ENCODE measurements around the gene GALNT15. TPM values are rescaled to one million over a fixed set of nuclear protein-coding genes. Genes with fewer than 3 reads are reported as not detected.

Gene GALNT15
- total and polyA plus RNA-seq, 2 experiments from 2014 or later, result 0.18 to 0.97 TPM

GRCh38 chr3:16255726-16256125 is 81.2 kb downstream of the GALNT15 start:
- Histone ChIP-seq H3K9me3 (ENCODE audit: low read depth) (no peaks in the 10 kb centered on the region), H3K36me3 (peaks cover 12% of the 10 kb centered on the region), H3K27me3 (no peaks in the 10 kb centered on the region), H3K4me3 (no peak overlapping the region), H3K27ac (no peak overlapping the region), H3K4me1 (ENCODE audit: low read depth) (no peaks in the 10 kb centered on the region)
- no peak for DNase-seq (ENCODE audit: low read depth in 1 of 2, low spot score in 1 of 2)
- TF ChIP-seq CTCF (IDR thresholded peaks at IDR 0.05; ENCODE audit: low read depth, low read length), result no peak

- Histone ChIP-seq H3K27me3 (no peaks in the 10 kb centered on the region), H3K4me1 (ENCODE audit: low read depth) (no peaks in the 10 kb centered on the region), H3K27ac (no peak overlapping the region), H3K36me3 (peaks cover 14% of the 10 kb centered on the region), H3K9me3 (ENCODE audit: low read depth) (no peaks in the 10 kb centered on the region), H3K4me3 (no peak overlapping the region)
- no peak for TF ChIP-seq CTCF (IDR thresholded peaks at IDR 0.05; ENCODE audit: low read depth, low read length)
- no peak for DNase-seq (ENCODE audit: low read depth in 1 of 2, low spot score in 1 of 2)
Measured at GRCh38 chr3:16257309-16257708, 82.8 kb downstream of the GALNT15 start.

- Histone ChIP-seq H3K27me3 (no peaks in the 10 kb centered on the region), H3K36me3 (peaks cover 14% of the 10 kb centered on the region), H3K27ac (no peak overlapping the region), H3K9me3 (ENCODE audit: low read depth) (no peaks in the 10 kb centered on the region), H3K4me1 (ENCODE audit: low read depth) (no peaks in the 10 kb centered on the region), H3K4me3 (no peak overlapping the region)
- TF ChIP-seq CTCF (IDR thresholded peaks at IDR 0.05; ENCODE audit: low read depth, low read length), result no peak
- no peak for DNase-seq (ENCODE audit: low read depth in 1 of 2, low spot score in 1 of 2)
Measured at GRCh38 chr3:16258177-16258576, 83.7 kb downstream of the GALNT15 start.

- no peak for DNase-seq (ENCODE audit: low read depth in 1 of 2, low spot score in 1 of 2)
- Histone ChIP-seq H3K36me3 (peaks cover 14% of the 10 kb centered on the region), H3K27me3 (no peaks in the 10 kb centered on the region), H3K9me3 (ENCODE audit: low read depth) (no peaks in the 10 kb centered on the region), H3K27ac (no peak overlapping the region), H3K4me3 (no peak overlapping the region), H3K4me1 (ENCODE audit: low read depth) (no peaks in the 10 kb centered on the region)
- TF ChIP-seq CTCF (IDR thresholded peaks at IDR 0.05; ENCODE audit: low read depth, low read length), result no peak
Measured at GRCh38 chr3:16258866-16259265, 84.4 kb downstream of the GALNT15 start.

- no peaks in the 10 kb centered on the region for H3K9me3 ChIP-seq (ENCODE audit: low read depth)
- no peaks in the 10 kb centered on the region for H3K4me1 ChIP-seq (ENCODE audit: low read depth)
- TF ChIP-seq CTCF (IDR thresholded peaks at IDR 0.05; ENCODE audit: low read depth, low read length), result no peak
- H3K36me3 ChIP-seq, result peaks cover 14% of the 10 kb centered on the region
- no peak for DNase-seq (ENCODE audit: low read depth in 1 of 2, low spot score in 1 of 2)
- no peak overlapping the region for H3K27ac ChIP-seq
- H3K4me3 ChIP-seq, result no peak overlapping the region
- H3K27me3 ChIP-seq, result no peaks in the 10 kb centered on the region
Measured at GRCh38 chr3:16260046-16260445, 85.6 kb downstream of the GALNT15 start.

- Histone ChIP-seq H3K36me3 (peaks cover 14% of the 10 kb centered on the region), H3K9me3 (ENCODE audit: low read depth) (no peaks in the 10 kb centered on the region), H3K4me3 (no peak overlapping the region), H3K4me1 (ENCODE audit: low read depth) (peaks cover 14% of the 10 kb centered on the region), H3K27me3 (no peaks in the 10 kb centered on the region), H3K27ac (no peak overlapping the region)
- DNase-seq (ENCODE audit: low read depth in 1 of 2, low spot score in 1 of 2), result no peak
- TF ChIP-seq CTCF (IDR thresholded peaks at IDR 0.05; ENCODE audit: low read depth, low read length), result no peak
Measured at GRCh38 chr3:16262174-16262573, 87.7 kb downstream of the GALNT15 start.

All from cardiac muscle cell (in vitro differentiated cells and primary cell).